Inferior parietal cortex (tissue), 1 donor: ENCODE measurements around the gene SLC6A8.
"Not testable (repeated sequence)": the region's sequence is repeated elsewhere in the genome, so short reads cannot be mapped to it uniquely, and the experiment has no call there.

Source experiments
- DNase-seq: peaks from one replicate; pipeline ENCODE4 v3.0.0-alpha.2; 2016; ENCODE audit errors: extremely low spot score

The SLC6A8 gene

GRCh38 chrX:153731117-153731844, 43.6 kb downstream of the SLC6A8 start:
- no peak for DNase-seq

- no peak for DNase-seq
These were observed 44.1 kb downstream of the SLC6A8 start for GRCh38 chrX:153731845-153732215.

GRCh38 chrX:153732401-153732800, 44.7 kb downstream of the SLC6A8 start:
- no peak for DNase-seq

DNA sequence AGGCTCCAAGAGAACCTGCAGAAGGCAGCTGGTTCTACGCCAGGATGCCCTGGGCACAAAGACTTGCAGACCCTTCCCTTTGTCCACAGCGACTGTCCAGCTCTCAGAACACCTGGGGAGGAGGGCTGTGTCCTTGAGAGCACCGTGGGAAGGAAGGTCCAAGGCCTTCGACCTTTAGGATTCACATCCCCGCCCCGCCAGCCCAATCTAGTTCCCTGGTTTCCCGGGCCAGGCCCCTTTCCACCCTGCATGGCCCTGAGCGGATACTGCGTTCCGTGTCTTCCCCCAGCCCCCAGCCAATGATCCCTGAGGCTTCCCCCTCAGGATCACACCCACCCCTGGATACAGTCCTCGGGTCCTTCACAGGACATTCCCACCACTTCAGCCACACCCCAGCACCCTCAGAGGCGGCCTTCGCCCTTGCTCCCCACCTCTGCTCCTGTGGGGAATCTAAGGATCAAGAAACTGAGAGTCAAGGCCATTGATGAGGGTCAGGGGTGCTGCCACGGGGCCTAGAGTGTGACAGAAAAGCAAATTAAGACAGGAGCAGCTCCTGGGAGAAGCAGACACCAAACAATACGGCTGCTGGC, 46.0 kb downstream of the SLC6A8 start:
- DNase-seq, result no peak

- DNase-seq, result no peak
These were observed 47.1 kb downstream of the SLC6A8 start for GRCh38 chrX:153734871-153735270.

DNA sequence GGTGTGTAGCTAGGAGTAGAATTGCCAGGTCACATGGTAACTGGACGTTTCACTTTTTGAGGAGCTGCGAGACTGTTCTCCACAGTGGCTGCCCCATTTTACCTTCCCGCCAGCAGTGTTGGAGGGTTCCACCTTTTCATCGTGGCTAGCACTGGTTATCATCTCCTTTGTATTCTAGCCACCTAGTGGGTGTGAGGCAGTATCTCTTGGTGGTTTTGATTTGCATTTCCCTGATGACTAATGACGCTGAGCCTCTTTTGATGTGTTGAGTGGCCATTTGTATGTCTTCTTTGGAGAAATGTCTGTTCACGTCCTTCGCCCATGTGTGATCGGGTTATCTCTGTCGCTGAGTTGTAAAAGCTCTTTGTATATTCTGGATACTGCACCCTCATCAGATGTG, 47.5 kb downstream of the SLC6A8 start:
- DNase-seq, result no peak

DNA sequence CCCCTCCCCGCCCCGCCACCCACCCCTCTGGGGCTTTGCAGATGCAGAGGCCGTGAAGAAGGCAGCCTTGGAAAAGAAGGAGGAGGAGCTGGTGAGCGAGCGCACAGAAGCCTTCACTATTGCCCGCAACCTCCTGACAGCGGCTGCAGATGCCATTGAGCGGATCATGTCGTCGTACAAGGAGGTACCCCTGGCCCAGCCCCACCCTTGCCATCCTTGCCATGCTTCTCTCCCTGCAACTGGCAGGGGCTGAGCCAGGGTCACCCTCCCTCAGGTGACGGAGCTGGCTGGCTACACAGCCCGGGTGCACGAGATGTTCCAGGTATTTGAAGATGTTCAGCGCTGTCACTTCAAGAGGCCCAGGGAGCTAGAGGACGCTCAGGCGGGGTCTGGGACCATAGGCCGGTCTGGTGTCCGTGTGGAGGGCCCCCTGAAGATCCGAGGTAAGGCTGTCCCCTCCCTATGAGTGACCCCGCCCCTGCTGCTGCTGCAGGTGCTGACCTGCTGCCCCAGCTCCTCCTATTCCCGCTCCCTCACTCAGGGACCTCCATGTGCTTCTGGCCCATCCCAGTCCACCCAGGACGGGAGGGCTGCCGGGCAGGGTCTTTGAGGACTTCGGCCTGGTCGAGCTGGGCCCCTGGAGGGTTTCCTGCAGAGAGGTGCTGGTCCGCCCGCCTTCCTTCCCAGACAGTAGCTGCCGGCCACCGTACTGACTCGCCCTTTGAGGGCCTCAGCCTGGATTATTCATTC, 48.5 kb downstream of the SLC6A8 start:
- DNase-seq, result no peak

DNA sequence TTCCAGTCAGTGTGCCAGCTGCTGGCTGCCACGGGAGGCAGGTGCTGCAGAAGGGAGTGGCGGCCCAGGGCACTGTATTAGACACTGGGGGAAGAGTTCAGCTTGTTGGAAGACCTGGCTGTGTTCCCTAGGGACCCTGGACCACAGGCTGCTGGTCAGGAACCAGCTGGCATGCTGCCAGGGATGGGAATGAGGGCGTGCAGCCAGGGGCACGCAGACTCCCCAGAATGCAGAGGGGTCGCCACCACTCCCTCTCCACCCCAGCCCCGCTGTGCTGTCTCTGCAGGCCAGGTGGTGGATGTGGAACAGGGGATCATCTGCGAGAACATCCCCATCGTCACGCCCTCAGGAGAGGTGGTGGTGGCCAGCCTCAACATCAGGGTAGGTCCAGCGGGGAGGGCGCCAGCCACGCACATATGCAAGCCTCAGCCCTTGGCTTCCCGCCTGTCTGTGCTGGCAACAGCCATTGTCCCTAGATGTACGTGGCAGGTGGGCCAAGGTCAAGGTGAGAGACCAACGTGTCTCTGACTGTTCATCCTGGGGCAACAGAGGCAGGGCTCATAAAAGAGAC, 49.2 kb downstream of the SLC6A8 start:
- no peak for DNase-seq

GRCh38 chrX:153738056-153738605, 50.4 kb downstream of the SLC6A8 start:
- DNase-seq, result no peak

GRCh38 chrX:153739754-153740486, 52.2 kb downstream of the SLC6A8 start:
- DNase-seq, result no peak

DNA sequence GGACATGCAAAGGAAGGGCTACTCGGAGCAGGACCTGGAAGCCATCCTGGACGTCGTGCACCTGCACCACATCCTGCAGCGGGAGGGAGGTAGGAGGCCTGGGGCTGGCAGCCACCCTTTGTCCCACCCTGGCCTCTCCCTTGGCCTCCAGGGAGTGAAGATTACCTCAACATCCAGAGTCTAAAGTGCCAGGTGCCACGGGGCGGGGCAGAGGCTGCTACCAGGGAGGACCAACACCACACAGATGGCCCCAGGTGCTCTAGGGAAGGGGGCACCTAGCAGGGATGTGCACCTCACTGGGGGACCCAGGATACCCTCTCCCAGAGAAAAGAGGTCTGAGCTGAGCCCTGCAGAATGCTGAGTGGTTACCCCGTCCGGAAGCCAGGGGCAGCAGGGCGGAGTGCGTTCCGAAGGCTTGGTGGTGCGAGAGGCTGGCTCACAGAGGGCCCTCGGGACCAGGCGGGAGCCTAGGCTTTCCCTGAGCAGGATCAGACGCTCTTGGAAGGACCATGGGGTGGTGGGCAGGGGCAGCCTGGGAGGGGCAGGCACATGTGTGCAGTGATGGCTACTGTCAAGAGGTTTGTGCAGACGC, 53.0 kb downstream of the SLC6A8 start:
- DNase-seq, result no peak

DNA sequence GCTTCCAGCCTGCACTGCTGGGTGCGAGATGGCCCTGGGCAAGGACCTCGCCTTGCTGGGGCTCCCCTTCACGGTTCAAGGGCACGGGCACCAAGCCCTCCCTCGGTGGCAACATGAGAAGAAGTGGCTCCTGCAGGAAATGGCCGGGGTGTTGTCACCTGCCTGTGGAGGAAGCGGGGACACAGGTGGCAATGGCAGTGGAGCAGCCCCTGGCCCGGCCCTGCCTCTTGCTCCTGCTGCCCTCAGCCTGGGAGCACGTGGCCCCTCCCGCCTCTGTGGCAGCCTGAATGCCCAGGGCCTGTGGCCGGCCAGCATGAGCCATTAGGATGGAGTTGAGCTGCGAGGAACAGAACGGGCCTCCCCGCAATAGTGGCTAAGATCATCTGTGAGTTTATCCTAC, 53.7 kb downstream of the SLC6A8 start:
- no peak for DNase-seq

DNA sequence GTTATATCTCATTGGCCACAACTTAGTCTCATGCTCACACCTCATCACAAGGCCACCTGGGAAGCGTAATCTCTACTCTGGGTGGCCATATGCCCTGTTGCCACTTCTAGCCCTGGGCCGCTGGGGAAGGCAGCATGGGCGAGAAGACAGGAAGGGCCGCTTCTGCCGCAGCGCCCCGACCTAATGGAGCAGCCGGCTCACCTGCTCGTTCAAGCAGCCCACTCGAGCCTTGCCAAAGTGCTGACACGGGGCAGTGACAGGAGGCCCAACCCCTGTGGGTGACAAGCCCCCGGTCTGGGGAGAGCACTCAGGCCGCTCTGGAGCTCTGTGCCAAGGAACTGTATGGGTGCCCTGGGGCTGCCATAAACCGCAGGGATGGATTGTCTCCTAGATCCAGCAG, 54.4 kb downstream of the SLC6A8 start:
- DNase-seq, result not testable (repeated sequence)

GRCh38 chrX:153742796-153743467, 55.2 kb downstream of the SLC6A8 start:
- DNase-seq, result not testable (repeated sequence)

- not testable (repeated sequence) for DNase-seq
These were observed 55.9 kb downstream of the SLC6A8 start for GRCh38 chrX:153743468-153744209.

DNA sequence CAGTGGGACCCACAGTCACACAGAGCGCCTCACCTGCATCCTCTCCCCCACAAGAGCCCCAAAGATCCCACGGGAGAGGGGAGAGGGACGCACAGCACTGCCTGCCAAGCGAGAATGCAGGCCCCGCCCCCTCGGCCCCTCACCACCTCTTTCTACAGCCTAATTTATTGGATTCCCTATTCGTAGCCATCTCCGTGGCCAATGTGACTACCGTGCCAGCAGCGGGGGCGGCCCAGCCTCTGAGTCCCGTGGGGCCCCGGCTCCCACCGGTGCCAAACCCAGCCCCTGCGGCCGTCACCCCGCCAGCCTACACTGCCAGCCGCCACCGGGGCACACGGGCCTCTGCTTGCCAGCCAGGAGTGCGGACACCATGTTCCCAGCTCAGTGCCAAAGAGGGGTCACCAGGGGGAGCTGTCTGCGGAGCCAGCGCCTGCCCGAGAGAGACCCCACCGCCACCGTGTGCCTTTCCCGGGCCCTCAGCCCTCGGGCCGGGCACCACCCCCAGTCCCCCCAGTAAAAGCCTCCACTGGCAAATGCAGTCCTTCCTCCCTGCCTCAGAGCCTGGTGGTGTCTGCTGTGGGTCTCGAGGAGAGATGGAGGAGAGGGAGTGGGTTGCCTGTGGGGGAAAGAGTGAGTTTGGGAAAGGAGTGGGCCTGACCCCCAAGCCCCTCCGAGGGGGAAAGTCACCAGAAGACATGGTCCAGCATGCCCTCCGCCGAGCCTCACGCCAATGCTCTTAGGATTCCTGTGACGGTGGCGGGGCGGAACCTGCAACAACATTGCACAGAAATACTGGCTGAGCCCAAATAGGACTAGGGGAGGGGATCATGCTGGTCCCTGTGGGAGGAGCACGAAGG, 56.7 kb downstream of the SLC6A8 start:
- no peak for DNase-seq

GRCh38 chrX:153745067-153745433, 57.3 kb downstream of the SLC6A8 start:
- DNase-seq, result not testable (repeated sequence)
